ENCODE results near the gene SLC35F4.

SLC35F4 gene

DNA sequence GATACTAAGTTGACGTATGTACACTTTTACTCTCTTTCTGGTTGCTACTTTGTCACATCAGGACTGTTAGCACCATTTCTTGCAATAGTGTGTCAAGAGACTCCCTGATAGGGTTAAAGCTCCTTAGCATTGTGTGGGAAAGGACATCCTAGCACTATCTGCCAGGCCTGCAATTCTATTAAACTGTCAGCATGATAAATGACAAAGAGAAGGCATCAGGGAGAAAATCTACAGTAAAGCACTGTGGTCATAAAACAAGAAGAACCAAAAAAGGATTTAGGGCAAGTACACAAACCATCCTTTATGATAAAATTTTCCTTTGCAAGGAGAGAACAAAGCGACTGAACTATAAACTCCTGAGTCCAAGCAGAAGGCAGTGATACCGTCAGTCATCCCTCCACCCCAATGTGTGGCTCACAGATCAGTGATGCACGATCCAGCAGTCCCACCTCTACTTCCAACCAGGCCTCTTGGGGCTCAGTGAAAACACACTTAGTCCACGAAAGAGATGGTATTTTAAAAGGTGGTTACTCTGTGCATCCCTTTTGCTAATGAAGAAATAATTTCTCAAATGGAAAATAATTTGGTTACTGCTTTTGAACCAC, 31.4 kb upstream of the SLC35F4 start:
- TF ChIP-seq RAD21 (IDR thresholded peaks at IDR 0.05; ENCODE audit: low read depth) (no peak), EGR1 (IDR thresholded peaks at IDR 0.05) (no peak), TEAD4 (IDR thresholded peaks at IDR 0.05) (no peak), ZBTB7A (IDR thresholded peaks at IDR 0.05; ENCODE audit: low read depth) (no peak), TAF1 (IDR thresholded peaks at IDR 0.05; ENCODE audit: low read depth) (no peak)
- TF ChIP-seq, protein P1, sequence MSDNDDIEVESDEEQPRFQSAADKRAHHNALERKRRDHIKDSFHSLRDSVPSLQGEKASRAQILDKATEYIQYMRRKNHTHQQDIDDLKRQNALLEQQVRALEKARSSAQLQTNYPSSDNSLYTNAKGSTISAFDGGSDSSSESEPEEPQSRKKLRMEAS (IDR thresholded peaks at IDR 0.05), result no peak
- TF ChIP-seq, protein P2, sequence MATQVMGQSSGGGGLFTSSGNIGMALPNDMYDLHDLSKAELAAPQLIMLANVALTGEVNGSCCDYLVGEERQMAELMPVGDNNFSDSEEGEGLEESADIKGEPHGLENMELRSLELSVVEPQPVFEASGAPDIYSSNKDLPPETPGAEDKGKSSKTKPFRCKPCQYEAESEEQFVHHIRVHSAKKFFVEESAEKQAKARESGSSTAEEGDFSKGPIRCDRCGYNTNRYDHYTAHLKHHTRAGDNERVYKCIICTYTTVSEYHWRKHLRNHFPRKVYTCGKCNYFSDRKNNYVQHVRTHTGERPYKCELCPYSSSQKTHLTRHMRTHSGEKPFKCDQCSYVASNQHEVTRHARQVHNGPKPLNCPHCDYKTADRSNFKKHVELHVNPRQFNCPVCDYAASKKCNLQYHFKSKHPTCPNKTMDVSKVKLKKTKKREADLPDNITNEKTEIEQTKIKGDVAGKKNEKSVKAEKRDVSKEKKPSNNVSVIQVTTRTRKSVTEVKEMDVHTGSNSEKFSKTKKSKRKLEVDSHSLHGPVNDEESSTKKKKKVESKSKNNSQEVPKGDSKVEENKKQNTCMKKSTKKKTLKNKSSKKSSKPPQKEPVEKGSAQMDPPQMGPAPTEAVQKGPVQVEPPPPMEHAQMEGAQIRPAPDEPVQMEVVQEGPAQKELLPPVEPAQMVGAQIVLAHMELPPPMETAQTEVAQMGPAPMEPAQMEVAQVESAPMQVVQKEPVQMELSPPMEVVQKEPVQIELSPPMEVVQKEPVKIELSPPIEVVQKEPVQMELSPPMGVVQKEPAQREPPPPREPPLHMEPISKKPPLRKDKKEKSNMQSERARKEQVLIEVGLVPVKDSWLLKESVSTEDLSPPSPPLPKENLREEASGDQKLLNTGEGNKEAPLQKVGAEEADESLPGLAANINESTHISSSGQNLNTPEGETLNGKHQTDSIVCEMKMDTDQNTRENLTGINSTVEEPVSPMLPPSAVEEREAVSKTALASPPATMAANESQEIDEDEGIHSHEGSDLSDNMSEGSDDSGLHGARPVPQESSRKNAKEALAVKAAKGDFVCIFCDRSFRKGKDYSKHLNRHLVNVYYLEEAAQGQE (IDR thresholded peaks at IDR 0.05; ENCODE audit: low read depth), result no peak
- TF ChIP-seq, protein P3, sequence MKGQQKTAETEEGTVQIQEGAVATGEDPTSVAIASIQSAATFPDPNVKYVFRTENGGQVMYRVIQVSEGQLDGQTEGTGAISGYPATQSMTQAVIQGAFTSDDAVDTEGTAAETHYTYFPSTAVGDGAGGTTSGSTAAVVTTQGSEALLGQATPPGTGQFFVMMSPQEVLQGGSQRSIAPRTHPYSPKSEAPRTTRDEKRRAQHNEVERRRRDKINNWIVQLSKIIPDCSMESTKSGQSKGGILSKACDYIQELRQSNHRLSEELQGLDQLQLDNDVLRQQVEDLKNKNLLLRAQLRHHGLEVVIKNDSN (IDR thresholded peaks at IDR 0.05), result no peak

DNA sequence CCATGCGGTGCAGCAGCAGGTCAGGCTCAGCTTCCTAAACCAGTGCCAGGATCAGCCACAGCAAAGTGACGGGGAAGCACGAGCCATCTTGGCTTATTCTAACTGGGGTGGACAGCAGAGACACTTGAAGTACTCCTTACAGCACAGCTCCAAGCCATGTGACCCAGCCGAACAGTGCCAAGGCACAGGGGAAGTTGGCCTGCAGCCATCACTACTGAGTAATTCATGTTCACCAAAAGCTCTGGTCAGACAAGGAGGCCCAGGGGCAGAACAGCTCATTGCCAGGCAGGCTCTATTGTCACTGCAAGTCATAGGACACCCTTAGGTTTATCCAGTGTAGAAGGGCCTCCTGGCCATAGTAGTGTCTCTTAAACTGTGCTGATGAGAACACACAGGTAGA, 23.4 kb upstream of the SLC35F4 start:
- TF ChIP-seq, protein P3 (IDR thresholded peaks at IDR 0.05), result no peak
- TF ChIP-seq NFIC (IDR thresholded peaks at IDR 0.05) (no peak), TCF12 (IDR thresholded peaks at IDR 0.05; ENCODE audit: low read depth) (no peak), YY1 (IDR thresholded peaks at IDR 0.05; ENCODE audit: low read depth) (no peak)
- TF ChIP-seq, protein P1 (IDR thresholded peaks at IDR 0.05), result no peak

DNA sequence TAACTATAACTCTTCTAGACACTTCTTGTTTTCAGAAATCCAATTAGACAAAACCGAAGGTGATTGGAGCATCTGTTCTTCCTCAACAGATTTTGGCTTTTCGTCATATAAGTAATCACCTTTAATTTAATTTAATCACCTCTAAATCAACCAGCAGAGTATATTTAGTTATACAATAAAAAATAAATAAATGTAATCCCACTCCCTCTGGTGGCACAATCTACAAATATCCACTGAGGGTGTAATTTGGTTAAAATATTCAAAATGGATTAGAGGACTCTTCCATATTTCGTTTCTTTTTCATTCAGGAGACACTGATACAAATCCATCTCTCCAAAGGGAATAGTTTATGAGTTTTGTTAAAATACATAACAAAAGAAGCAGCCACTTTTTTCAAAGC, 18.3 kb upstream of the SLC35F4 start:
- TF ChIP-seq CEBPB (IDR thresholded peaks at IDR 0.05), result no peak
- no peak for TF ChIP-seq TEAD4 (IDR thresholded peaks at IDR 0.05)
- TF ChIP-seq YY1 (IDR thresholded peaks at IDR 0.05; ENCODE audit: low read depth), result no peak
- TF ChIP-seq RAD21 (IDR thresholded peaks at IDR 0.05; ENCODE audit: low read depth), result no peak
- TF ChIP-seq EP300 (IDR thresholded peaks at IDR 0.05; ENCODE audit: borderline replicate concordance), result no peak
- TF ChIP-seq, protein P3 (IDR thresholded peaks at IDR 0.05), result no peak
- TF ChIP-seq, protein P1 (IDR thresholded peaks at IDR 0.05), result no peak
- no peak for TF ChIP-seq CREB1 (IDR thresholded peaks at IDR 0.05; ENCODE audit: low read depth)
- no peak for TF ChIP-seq TAF1 (IDR thresholded peaks at IDR 0.05; ENCODE audit: low read depth)
- TF ChIP-seq FOXM1 (IDR thresholded peaks at IDR 0.05; ENCODE audit: borderline replicate concordance, low read depth), result no peak
- no peak for TF ChIP-seq TCF12 (IDR thresholded peaks at IDR 0.05; ENCODE audit: low read depth)
- TF ChIP-seq, protein P2 (IDR thresholded peaks at IDR 0.05; ENCODE audit: low read depth), result no peak
- TF ChIP-seq EGR1 (IDR thresholded peaks at IDR 0.05), result no peak
- no peak for TF ChIP-seq ZBTB7A (IDR thresholded peaks at IDR 0.05; ENCODE audit: low read depth)
- no peak for TF ChIP-seq NFIC (IDR thresholded peaks at IDR 0.05)

DNA sequence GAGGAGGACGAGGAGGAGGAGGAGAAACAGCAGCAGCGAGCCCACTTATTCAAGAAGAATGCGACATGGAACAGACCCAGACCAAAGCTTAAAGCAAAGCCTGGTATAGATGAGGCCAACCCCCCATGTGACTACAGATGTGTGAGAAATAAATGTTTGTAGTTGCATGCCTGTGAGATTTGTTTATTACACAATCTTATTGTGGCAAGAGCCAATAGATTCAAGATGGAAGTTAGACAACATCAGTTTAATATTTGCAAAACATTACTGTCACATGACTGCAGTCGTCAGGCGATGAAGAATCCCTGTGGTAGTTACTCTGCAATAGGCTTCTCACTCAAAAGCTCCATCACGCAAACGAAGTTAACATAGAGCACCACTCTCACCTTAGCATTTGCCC, 17.2 kb upstream of the SLC35F4 start:
- TF ChIP-seq CEBPB (IDR thresholded peaks at IDR 0.05), result no peak
- no peak for TF ChIP-seq TEAD4 (IDR thresholded peaks at IDR 0.05)
- no peak for TF ChIP-seq TCF12 (IDR thresholded peaks at IDR 0.05; ENCODE audit: low read depth)
- no peak for TF ChIP-seq RAD21 (IDR thresholded peaks at IDR 0.05; ENCODE audit: low read depth)
- no peak for TF ChIP-seq FOXM1 (IDR thresholded peaks at IDR 0.05; ENCODE audit: borderline replicate concordance, low read depth)
- no peak for TF ChIP-seq NFIC (IDR thresholded peaks at IDR 0.05)
- no peak for TF ChIP-seq EGR1 (IDR thresholded peaks at IDR 0.05)

DNA sequence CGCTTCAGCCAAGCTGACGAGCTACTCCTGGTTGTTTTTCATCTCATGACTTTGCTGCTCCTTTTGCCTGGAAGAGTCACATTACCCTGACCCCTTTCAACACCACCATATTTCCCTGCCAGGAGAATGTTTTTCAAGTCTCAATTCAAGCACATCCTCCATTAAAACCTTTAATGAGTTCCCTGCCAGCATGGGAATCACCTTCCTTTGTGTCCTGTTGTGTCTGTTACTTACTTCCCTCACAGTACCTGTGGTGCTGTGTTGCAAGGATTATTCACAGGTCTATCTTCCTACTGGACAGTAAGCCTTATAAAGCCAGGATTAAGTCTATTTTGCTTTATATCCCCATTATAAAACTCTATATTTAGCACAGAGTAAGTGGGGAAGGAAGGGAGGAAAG, 13.6 kb upstream of the SLC35F4 start:
- no peak for TF ChIP-seq CREB1 (IDR thresholded peaks at IDR 0.05; ENCODE audit: low read depth)

DNA sequence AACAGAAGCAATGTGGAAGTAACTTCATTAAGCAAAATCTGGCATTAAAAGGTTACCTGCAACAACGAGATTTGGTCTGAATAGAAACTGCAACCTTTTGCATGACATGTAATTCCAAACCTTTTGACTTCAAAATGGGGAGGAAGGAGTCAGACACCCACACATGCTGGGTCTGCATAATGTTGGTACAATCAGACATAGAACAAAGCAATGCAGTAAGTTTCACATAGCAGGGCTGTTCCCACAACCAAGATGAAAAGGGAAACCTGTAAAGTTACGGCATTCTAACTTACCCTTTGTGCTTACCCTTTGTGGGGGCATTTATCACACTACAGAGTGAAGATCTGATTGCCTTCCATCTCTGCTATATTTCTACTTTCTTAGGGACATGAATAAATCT, 10.1 kb upstream of the SLC35F4 start:
- TF ChIP-seq TEAD4 (IDR thresholded peaks at IDR 0.05) (no peak), EP300 (IDR thresholded peaks at IDR 0.05; ENCODE audit: borderline replicate concordance) (no peak), FOXM1 (IDR thresholded peaks at IDR 0.05; ENCODE audit: borderline replicate concordance, low read depth) (no peak), NFIC (IDR thresholded peaks at IDR 0.05) (no peak), EGR1 (IDR thresholded peaks at IDR 0.05) (no peak), ZBTB7A (IDR thresholded peaks at IDR 0.05; ENCODE audit: low read depth) (no peak), YY1 (IDR thresholded peaks at IDR 0.05; ENCODE audit: low read depth) (no peak), TCF12 (IDR thresholded peaks at IDR 0.05; ENCODE audit: low read depth) (no peak), CREB1 (IDR thresholded peaks at IDR 0.05; ENCODE audit: low read depth) (no peak), CEBPB (IDR thresholded peaks at IDR 0.05) (no peak)
- TF ChIP-seq, protein P3 (IDR thresholded peaks at IDR 0.05), result no peak
- TF ChIP-seq, protein P1 (IDR thresholded peaks at IDR 0.05), result no peak
- TF ChIP-seq, protein P2 (IDR thresholded peaks at IDR 0.05; ENCODE audit: low read depth), result no peak

All from Ishikawa (cell line).